ENCODE results near the gene TTLL7.

TTLL7 gene

GRCh38 chr1:83998498-83999315 is at the start of gene TTLL7:
Gene TTLL7 (minus strand): TSS chr1:83999132. CDS start chr1:83952211, 46,921 bp downstream.
- DNase-seq (ENCODE audit: low spot score): peak; percentile 66

- DNase-seq (ENCODE audit: low spot score): no peak
Observed at GRCh38 chr1:84042461-84042860, 43.5 kb upstream of the TTLL7 start.

- no peak for DNase-seq (ENCODE audit: low spot score)
Observed at GRCh38 chr1:84037758-84038611, 39.1 kb upstream of the TTLL7 start.

GRCh38 chr1:84031802-84032327 is 32.9 kb upstream of the TTLL7 start:
- DNase-seq (ENCODE audit: low spot score): no peak

GRCh38 chr1:84027368-84027767 is 28.4 kb upstream of the TTLL7 start:
- DNase-seq (ENCODE audit: low spot score): no peak

- DNase-seq (ENCODE audit: low spot score): no peak
Observed at GRCh38 chr1:84025966-84026365, 27.0 kb upstream of the TTLL7 start.

GRCh38 chr1:84021822-84022221 is 22.9 kb upstream of the TTLL7 start:
- no peak for DNase-seq (ENCODE audit: low spot score)

GRCh38 chr1:84020151-84020550 is 21.2 kb upstream of the TTLL7 start:
- DNase-seq (ENCODE audit: low spot score): no peak

- DNase-seq (ENCODE audit: low spot score): no peak
Observed at GRCh38 chr1:84019217-84019616, 20.3 kb upstream of the TTLL7 start.

- no peak for DNase-seq (ENCODE audit: low spot score)
Observed at GRCh38 chr1:84013708-84014107, 14.8 kb upstream of the TTLL7 start.

- no peak for DNase-seq (ENCODE audit: low spot score)
Observed at GRCh38 chr1:84012018-84012417, 13.1 kb upstream of the TTLL7 start.

GRCh38 chr1:84010136-84010535 is 11.2 kb upstream of the TTLL7 start:
- DNase-seq (ENCODE audit: low spot score): no peak

GRCh38 chr1:84008631-84009030 is 9.7 kb upstream of the TTLL7 start:
- no peak for DNase-seq (ENCODE audit: low spot score)

GRCh38 chr1:84006591-84006990 is 7.7 kb upstream of the TTLL7 start:
- DNase-seq (ENCODE audit: low spot score): no peak

- DNase-seq (ENCODE audit: low spot score): no peak
Observed at GRCh38 chr1:84001501-84001900, 2.6 kb upstream of the TTLL7 start.

GRCh38 chr1:84000954-84001495 is 2.1 kb upstream of the TTLL7 start:
- DNase-seq (ENCODE audit: low spot score): peak; percentile 60

GRCh38 chr1:84000196-84000885 is 1.4 kb upstream of the TTLL7 start:
- DNase-seq (ENCODE audit: low spot score): peak; percentile 65

GRCh38 chr1:83999316-83999819 is 436 bp upstream of the TTLL7 start:
- peak; percentile 82 for DNase-seq (ENCODE audit: low spot score)

GRCh38 chr1:83998205-83998497 is 781 bp downstream of the TTLL7 start:
- DNase-seq (ENCODE audit: low spot score): peak; percentile 73

GRCh38 chr1:83997631-83998030 is 1.3 kb downstream of the TTLL7 start:
- DNase-seq (ENCODE audit: low spot score): peak; percentile 50

- peak; percentile 40 for DNase-seq (ENCODE audit: low spot score)
Observed at GRCh38 chr1:83996621-83997020, 2.3 kb downstream of the TTLL7 start.

GRCh38 chr1:83996191-83996590 is 2.7 kb downstream of the TTLL7 start:
- peak; percentile 43 for DNase-seq (ENCODE audit: low spot score)
